ENCODE measurements around the gene SEMA3A.

SEMA3A gene

GRCh38 chr7:84144480-84144879, 50.1 kb downstream of the SEMA3A start:
- Histone ChIP-seq H3K4me1 (ENCODE audit: control insufficient read depth in 2 of 2, insufficient read depth in 2 of 2, low read length in 2 of 2) (no peaks in the 10 kb centered on the region), H3K4me3 (ENCODE audit: low read length in 2 of 2) (no peak overlapping the region), H3K27ac (ENCODE audit: low read depth in 2 of 2, low read length in 2 of 2) (no peak overlapping the region)

GRCh38 chr7:84142726-84143125, 51.9 kb downstream of the SEMA3A start:
- no peak overlapping the region for H3K27ac ChIP-seq (ENCODE audit: low read depth in 2 of 2, low read length in 2 of 2)
- no peaks in the 10 kb centered on the region for H3K27me3 ChIP-seq (ENCODE audit: control insufficient read depth in 2 of 2, insufficient read depth in 2 of 2, low read length in 2 of 2)
- H3K9ac ChIP-seq (ENCODE audit: low read depth in 1 of 2, low read length in 2 of 2): no peak overlapping the region
- H3K4me3 ChIP-seq (ENCODE audit: low read length in 2 of 2): no peak overlapping the region
- no peaks in the 10 kb centered on the region for H3K9me3 ChIP-seq (ENCODE audit: control insufficient read depth in 2 of 2, low read length in 2 of 2)
- H3K36me3 ChIP-seq (ENCODE audit: control insufficient read depth in 2 of 2, insufficient read depth in 2 of 2, low read length in 2 of 2): no peaks in the 10 kb centered on the region
- no peaks in the 10 kb centered on the region for H3K4me1 ChIP-seq (ENCODE audit: control insufficient read depth in 2 of 2, insufficient read depth in 2 of 2, low read length in 2 of 2)

More at GRCh38 chr7:84144480-84144879, 50.1 kb downstream of the SEMA3A start:
- no peak overlapping the region for H3K9ac ChIP-seq (ENCODE audit: low read depth in 1 of 2, low read length in 2 of 2)
- no peaks in the 10 kb centered on the region for H3K36me3 ChIP-seq (ENCODE audit: control insufficient read depth in 2 of 2, insufficient read depth in 2 of 2, low read length in 2 of 2)
- no peaks in the 10 kb centered on the region for H3K9me3 ChIP-seq (ENCODE audit: control insufficient read depth in 2 of 2, low read length in 2 of 2)
- no peaks in the 10 kb centered on the region for H3K27me3 ChIP-seq (ENCODE audit: control insufficient read depth in 2 of 2, insufficient read depth in 2 of 2, low read length in 2 of 2)

- no peaks in the 10 kb centered on the region for H3K9me3 ChIP-seq (ENCODE audit: control insufficient read depth in 2 of 2, low read length in 2 of 2)
- H3K27ac ChIP-seq (ENCODE audit: low read depth in 2 of 2, low read length in 2 of 2): no peak overlapping the region
- H3K4me3 ChIP-seq (ENCODE audit: low read length in 2 of 2): no peak overlapping the region
- H3K27me3 ChIP-seq (ENCODE audit: control insufficient read depth in 2 of 2, insufficient read depth in 2 of 2, low read length in 2 of 2): no peaks in the 10 kb centered on the region
- no peaks in the 10 kb centered on the region for H3K36me3 ChIP-seq (ENCODE audit: control insufficient read depth in 2 of 2, insufficient read depth in 2 of 2, low read length in 2 of 2)
- no peak overlapping the region for H3K9ac ChIP-seq (ENCODE audit: low read depth in 1 of 2, low read length in 2 of 2)
- H3K4me1 ChIP-seq (ENCODE audit: control insufficient read depth in 2 of 2, insufficient read depth in 2 of 2, low read length in 2 of 2): no peaks in the 10 kb centered on the region
Measured at GRCh38 chr7:84139986-84140729, 54.4 kb downstream of the SEMA3A start.

- Histone ChIP-seq H3K4me3 (ENCODE audit: low read length in 2 of 2) (no peak overlapping the region), H3K27ac (ENCODE audit: low read depth in 2 of 2, low read length in 2 of 2) (no peak overlapping the region), H3K27me3 (ENCODE audit: control insufficient read depth in 2 of 2, insufficient read depth in 2 of 2, low read length in 2 of 2) (no peaks in the 10 kb centered on the region), H3K9ac (ENCODE audit: low read depth in 1 of 2, low read length in 2 of 2) (no peak overlapping the region), H3K36me3 (ENCODE audit: control insufficient read depth in 2 of 2, insufficient read depth in 2 of 2, low read length in 2 of 2) (no peaks in the 10 kb centered on the region), H3K4me1 (ENCODE audit: control insufficient read depth in 2 of 2, insufficient read depth in 2 of 2, low read length in 2 of 2) (no peaks in the 10 kb centered on the region), H3K9me3 (ENCODE audit: control insufficient read depth in 2 of 2, low read length in 2 of 2) (no peaks in the 10 kb centered on the region)
Measured at GRCh38 chr7:84138411-84138810, 56.2 kb downstream of the SEMA3A start.

GRCh38 chr7:84137812-84138211, 56.8 kb downstream of the SEMA3A start:
- Histone ChIP-seq H3K9ac (ENCODE audit: low read depth in 1 of 2, low read length in 2 of 2) (no peak overlapping the region), H3K36me3 (ENCODE audit: control insufficient read depth in 2 of 2, insufficient read depth in 2 of 2, low read length in 2 of 2) (no peaks in the 10 kb centered on the region), H3K4me1 (ENCODE audit: control insufficient read depth in 2 of 2, insufficient read depth in 2 of 2, low read length in 2 of 2) (no peaks in the 10 kb centered on the region), H3K9me3 (ENCODE audit: control insufficient read depth in 2 of 2, low read length in 2 of 2) (no peaks in the 10 kb centered on the region), H3K4me3 (ENCODE audit: low read length in 2 of 2) (no peak overlapping the region), H3K27ac (ENCODE audit: low read depth in 2 of 2, low read length in 2 of 2) (no peak overlapping the region), H3K27me3 (ENCODE audit: control insufficient read depth in 2 of 2, insufficient read depth in 2 of 2, low read length in 2 of 2) (no peaks in the 10 kb centered on the region)

GRCh38 chr7:84136809-84137208, 57.8 kb downstream of the SEMA3A start:
- no peak overlapping the region for H3K27ac ChIP-seq (ENCODE audit: low read depth in 2 of 2, low read length in 2 of 2)
- H3K36me3 ChIP-seq (ENCODE audit: control insufficient read depth in 2 of 2, insufficient read depth in 2 of 2, low read length in 2 of 2): no peaks in the 10 kb centered on the region
- H3K4me1 ChIP-seq (ENCODE audit: control insufficient read depth in 2 of 2, insufficient read depth in 2 of 2, low read length in 2 of 2): no peaks in the 10 kb centered on the region
- H3K4me3 ChIP-seq (ENCODE audit: low read length in 2 of 2): no peak overlapping the region
- H3K9me3 ChIP-seq (ENCODE audit: control insufficient read depth in 2 of 2, low read length in 2 of 2): no peaks in the 10 kb centered on the region
- no peak overlapping the region for H3K9ac ChIP-seq (ENCODE audit: low read depth in 1 of 2, low read length in 2 of 2)
- H3K27me3 ChIP-seq (ENCODE audit: control insufficient read depth in 2 of 2, insufficient read depth in 2 of 2, low read length in 2 of 2): no peaks in the 10 kb centered on the region

GRCh38 chr7:84136336-84136735, 58.3 kb downstream of the SEMA3A start:
- no peaks in the 10 kb centered on the region for H3K36me3 ChIP-seq (ENCODE audit: control insufficient read depth in 2 of 2, insufficient read depth in 2 of 2, low read length in 2 of 2)
- H3K27me3 ChIP-seq (ENCODE audit: control insufficient read depth in 2 of 2, insufficient read depth in 2 of 2, low read length in 2 of 2): no peaks in the 10 kb centered on the region
- H3K9ac ChIP-seq (ENCODE audit: low read depth in 1 of 2, low read length in 2 of 2): no peak overlapping the region
- H3K4me1 ChIP-seq (ENCODE audit: control insufficient read depth in 2 of 2, insufficient read depth in 2 of 2, low read length in 2 of 2): no peaks in the 10 kb centered on the region
- no peak overlapping the region for H3K4me3 ChIP-seq (ENCODE audit: low read length in 2 of 2)
- H3K27ac ChIP-seq (ENCODE audit: low read depth in 2 of 2, low read length in 2 of 2): no peak overlapping the region
- no peaks in the 10 kb centered on the region for H3K9me3 ChIP-seq (ENCODE audit: control insufficient read depth in 2 of 2, low read length in 2 of 2)

- Histone ChIP-seq H3K27ac (ENCODE audit: low read depth in 2 of 2, low read length in 2 of 2) (no peak overlapping the region), H3K4me3 (ENCODE audit: low read length in 2 of 2) (no peak overlapping the region), H3K4me1 (ENCODE audit: control insufficient read depth in 2 of 2, insufficient read depth in 2 of 2, low read length in 2 of 2) (no peaks in the 10 kb centered on the region), H3K36me3 (ENCODE audit: control insufficient read depth in 2 of 2, insufficient read depth in 2 of 2, low read length in 2 of 2) (no peaks in the 10 kb centered on the region), H3K9me3 (ENCODE audit: control insufficient read depth in 2 of 2, low read length in 2 of 2) (no peaks in the 10 kb centered on the region), H3K27me3 (ENCODE audit: control insufficient read depth in 2 of 2, insufficient read depth in 2 of 2, low read length in 2 of 2) (no peaks in the 10 kb centered on the region), H3K9ac (ENCODE audit: low read depth in 1 of 2, low read length in 2 of 2) (no peak overlapping the region)
Measured at GRCh38 chr7:84134169-84134568, 60.4 kb downstream of the SEMA3A start.

GRCh38 chr7:84125654-84126053, 68.9 kb downstream of the SEMA3A start:
- no peaks in the 10 kb centered on the region for H3K27me3 ChIP-seq (ENCODE audit: control insufficient read depth in 2 of 2, insufficient read depth in 2 of 2, low read length in 2 of 2)
- H3K27ac ChIP-seq (ENCODE audit: low read depth in 2 of 2, low read length in 2 of 2): no peak overlapping the region
- no peaks in the 10 kb centered on the region for H3K9me3 ChIP-seq (ENCODE audit: control insufficient read depth in 2 of 2, low read length in 2 of 2)
- no peaks in the 10 kb centered on the region for H3K36me3 ChIP-seq (ENCODE audit: control insufficient read depth in 2 of 2, insufficient read depth in 2 of 2, low read length in 2 of 2)
- no peak overlapping the region for H3K9ac ChIP-seq (ENCODE audit: low read depth in 1 of 2, low read length in 2 of 2)
- no peaks in the 10 kb centered on the region for H3K4me1 ChIP-seq (ENCODE audit: control insufficient read depth in 2 of 2, insufficient read depth in 2 of 2, low read length in 2 of 2)
- H3K4me3 ChIP-seq (ENCODE audit: low read length in 2 of 2): no peak overlapping the region

- Histone ChIP-seq H3K4me3 (ENCODE audit: low read length in 2 of 2) (no peak overlapping the region), H3K9ac (ENCODE audit: low read depth in 1 of 2, low read length in 2 of 2) (no peak overlapping the region), H3K4me1 (ENCODE audit: control insufficient read depth in 2 of 2, insufficient read depth in 2 of 2, low read length in 2 of 2) (no peaks in the 10 kb centered on the region), H3K27ac (ENCODE audit: low read depth in 2 of 2, low read length in 2 of 2) (no peak overlapping the region), H3K27me3 (ENCODE audit: control insufficient read depth in 2 of 2, insufficient read depth in 2 of 2, low read length in 2 of 2) (no peaks in the 10 kb centered on the region), H3K36me3 (ENCODE audit: control insufficient read depth in 2 of 2, insufficient read depth in 2 of 2, low read length in 2 of 2) (no peaks in the 10 kb centered on the region), H3K9me3 (ENCODE audit: control insufficient read depth in 2 of 2, low read length in 2 of 2) (no peaks in the 10 kb centered on the region)
Measured at GRCh38 chr7:84123965-84124547, 70.5 kb downstream of the SEMA3A start.

All from mucosa of rectum (tissue), 2 donors.